HG03354 (cell line): ENCODE results near the gene PGLYRP4.

Experiments
- ATAC-seq: cut with Tn5 transposase; IDR thresholded peaks from one replicate; pipeline ENCODE4 v1.9.1; 2021; ENCODE audit warnings: mild to moderate bottlenecking; ENCODE audit not compliant: unreplicated experiment, poor library complexity, severe bottlenecking

Gene PGLYRP4

GRCh38 chr1:153348511-153349362, at the start of gene PGLYRP4:
Gene PGLYRP4 (minus strand): TSS chr1:153348841. CDS start chr1:153347932, 909 bp downstream.
- ATAC-seq = no peak

GRCh38 chr1:153397924-153398651, 49.4 kb upstream of the PGLYRP4 start:
- ATAC-seq = no peak

- no peak for ATAC-seq
Observed at GRCh38 chr1:153397051-153397923, 48.6 kb upstream of the PGLYRP4 start.

- ATAC-seq = no peak
Observed at GRCh38 chr1:153396461-153396860, 47.8 kb upstream of the PGLYRP4 start.

- ATAC-seq = no peak
Observed at GRCh38 chr1:153395776-153396175, 47.1 kb upstream of the PGLYRP4 start.

- ATAC-seq = no peak
Observed at GRCh38 chr1:153395136-153395685, 46.6 kb upstream of the PGLYRP4 start.

GRCh38 chr1:153394391-153394790, 45.8 kb upstream of the PGLYRP4 start:
- no peak for ATAC-seq

GRCh38 chr1:153393926-153394325, 45.3 kb upstream of the PGLYRP4 start:
- no peak for ATAC-seq

GRCh38 chr1:153392822-153393221, 44.2 kb upstream of the PGLYRP4 start:
- no peak for ATAC-seq

GRCh38 chr1:153392258-153392657, 43.6 kb upstream of the PGLYRP4 start:
- ATAC-seq = no peak

GRCh38 chr1:153390938-153391710, 42.5 kb upstream of the PGLYRP4 start, which contains the start of gene S100A8:
Gene S100A8 (minus strand): TSS chr1:153391073. CDS start chr1:153390535, 538 bp downstream.
- no peak for ATAC-seq

- ATAC-seq = no peak
Observed at GRCh38 chr1:153389973-153390879, 41.6 kb upstream of the PGLYRP4 start.

GRCh38 chr1:153389401-153389800, 40.8 kb upstream of the PGLYRP4 start:
- ATAC-seq = no peak

GRCh38 chr1:153387785-153388184, 39.1 kb upstream of the PGLYRP4 start:
- no peak for ATAC-seq

- no peak for ATAC-seq
Observed at GRCh38 chr1:153387001-153387400, 38.4 kb upstream of the PGLYRP4 start.

GRCh38 chr1:153386500-153386901, 37.9 kb upstream of the PGLYRP4 start:
- no peak for ATAC-seq

- no peak for ATAC-seq
Observed at GRCh38 chr1:153384958-153385580, 36.4 kb upstream of the PGLYRP4 start.
